Measurements from ENCODE around the gene COMMD4.
"Not testable (repeated sequence)": the region's sequence is repeated elsewhere in the genome, so short reads cannot be mapped to it uniquely, and the experiment has no call there.

The COMMD4 gene

GRCh38 chr15:75371901-75372688 is 36.2 kb downstream of the COMMD4 start:
- H3K27ac ChIP-seq, result no peak overlapping the region
- TF ChIP-seq CTCF (IDR thresholded peaks at IDR 0.05), result no peak
- no peak overlapping the region for H3K4me3 ChIP-seq
- no peak for DNase-seq (ENCODE audit: low spot score)

- no peak for DNase-seq (ENCODE audit: low spot score)
- TF ChIP-seq CTCF (IDR thresholded peaks at IDR 0.05), result no peak
- no peak overlapping the region for H3K4me3 ChIP-seq
- no peak overlapping the region for H3K27ac ChIP-seq
Observed at GRCh38 chr15:75380773-75381172, 44.9 kb downstream of the COMMD4 start.

- not testable (repeated sequence) for H3K27ac ChIP-seq; DNase-seq (ENCODE audit: low spot score); H3K4me3 ChIP-seq
Observed at GRCh38 chr15:75383986-75384385, 48.1 kb downstream of the COMMD4 start.
